GM19397 (cell line): ENCODE data around the gene GGCT.
"Not testable (repeated sequence)": the region's sequence is repeated elsewhere in the genome, so short reads cannot be mapped to it uniquely, and the experiment has no call there.

Source experiments
- ATAC-seq: cut with Tn5 transposase; IDR thresholded peaks from one replicate; pipeline ENCODE4 v1.9.1; 2021; ENCODE audit warnings: mild to moderate bottlenecking, moderate library complexity; ENCODE audit not compliant: unreplicated experiment

GGCT gene

DNA sequence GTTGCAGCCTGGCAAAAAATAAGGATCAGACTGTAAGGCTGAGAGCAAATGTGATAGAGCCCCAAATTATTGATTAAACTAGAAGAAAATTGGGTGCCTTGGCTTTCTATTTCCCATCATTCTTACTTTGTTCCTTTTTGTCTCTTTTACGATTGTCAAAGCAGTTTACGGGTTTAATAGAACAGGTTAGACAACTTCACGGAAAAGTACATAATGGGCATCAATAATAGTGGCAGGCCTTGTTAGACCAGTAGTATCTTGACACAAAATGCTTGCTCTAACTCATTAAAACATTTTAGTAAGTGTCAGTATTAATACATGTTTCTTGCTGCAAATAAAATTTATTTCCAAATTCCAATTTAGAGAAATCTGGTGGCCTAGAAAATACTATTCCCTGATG, 14.5 kb upstream of the GGCT start:
- no peak for ATAC-seq

DNA sequence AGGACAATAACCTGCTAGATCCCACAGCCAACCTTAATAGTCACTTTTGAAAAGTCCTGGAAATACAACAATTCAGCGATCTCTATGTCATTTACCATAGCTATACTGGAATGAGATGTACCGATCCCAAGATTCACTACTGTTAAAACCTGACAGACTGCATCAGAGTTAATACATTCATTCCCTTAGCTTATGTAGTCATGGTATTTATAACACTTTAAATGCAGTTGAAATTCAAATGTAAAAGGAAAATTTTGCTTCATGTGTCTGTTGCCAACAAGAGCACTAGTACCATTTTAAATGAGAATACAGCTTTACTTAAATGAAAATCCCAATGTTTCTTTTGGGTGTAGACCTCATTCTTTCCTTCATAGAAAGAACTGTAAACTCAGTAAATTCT, 11.1 kb upstream of the GGCT start:
- ATAC-seq = no peak

DNA sequence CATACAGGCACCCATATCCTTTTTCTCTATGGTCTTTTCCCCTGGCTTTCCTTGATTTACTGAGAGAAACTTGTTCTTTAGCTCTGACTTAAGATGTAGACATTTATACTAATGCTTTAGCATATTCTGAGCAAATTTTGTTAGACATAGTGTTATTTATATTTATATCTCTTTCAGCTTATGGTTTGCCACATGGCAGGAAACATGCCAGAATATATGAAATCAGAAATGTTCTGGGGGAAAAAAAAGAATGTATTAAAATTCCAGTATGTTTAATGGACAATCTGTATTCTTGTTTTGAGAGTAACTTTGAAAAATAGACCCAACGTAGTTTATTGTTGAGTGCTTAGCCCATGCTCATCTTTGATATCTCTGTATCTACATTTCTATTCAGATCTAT, 10.1 kb upstream of the GGCT start:
- no peak for ATAC-seq

DNA sequence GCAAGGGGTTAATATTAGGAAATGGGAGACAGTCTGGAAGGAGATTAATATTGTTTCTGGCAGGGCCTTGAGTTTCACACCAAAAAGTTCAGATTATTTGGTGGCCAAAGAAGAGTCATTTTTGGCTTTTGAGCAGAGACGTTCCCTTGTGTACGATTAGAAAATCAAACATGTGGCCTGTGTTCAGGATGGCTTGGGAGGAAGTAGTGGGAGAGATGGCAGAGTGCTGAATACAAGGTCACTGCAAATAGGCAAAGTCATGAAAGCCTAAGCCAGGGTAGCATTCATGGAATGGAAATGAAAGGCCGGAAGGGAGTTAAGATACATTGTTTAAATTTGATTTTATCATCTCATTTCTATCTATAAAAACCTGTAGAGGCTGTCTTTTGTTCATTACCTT, 9.5 kb upstream of the GGCT start:
- ATAC-seq = no peak

DNA sequence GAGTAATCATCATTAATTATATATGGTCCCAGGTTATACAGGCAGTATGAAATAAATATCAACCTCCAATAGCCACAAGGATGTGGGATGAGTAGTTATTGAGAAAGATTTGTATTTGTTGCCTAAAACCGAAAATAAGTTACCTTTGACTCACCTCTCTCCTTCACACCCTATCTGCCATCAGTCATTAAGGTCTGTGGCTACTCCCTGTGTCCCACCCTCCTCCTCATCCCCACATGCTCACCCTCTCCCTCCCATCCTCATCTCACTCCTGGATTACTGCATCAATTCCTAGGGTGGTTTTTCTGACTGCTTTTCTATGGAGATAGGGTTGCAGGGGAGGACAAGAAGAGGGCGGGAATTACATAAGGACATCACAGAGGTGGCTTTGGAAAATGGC, 9.1 kb upstream of the GGCT start:
- no peak for ATAC-seq

DNA sequence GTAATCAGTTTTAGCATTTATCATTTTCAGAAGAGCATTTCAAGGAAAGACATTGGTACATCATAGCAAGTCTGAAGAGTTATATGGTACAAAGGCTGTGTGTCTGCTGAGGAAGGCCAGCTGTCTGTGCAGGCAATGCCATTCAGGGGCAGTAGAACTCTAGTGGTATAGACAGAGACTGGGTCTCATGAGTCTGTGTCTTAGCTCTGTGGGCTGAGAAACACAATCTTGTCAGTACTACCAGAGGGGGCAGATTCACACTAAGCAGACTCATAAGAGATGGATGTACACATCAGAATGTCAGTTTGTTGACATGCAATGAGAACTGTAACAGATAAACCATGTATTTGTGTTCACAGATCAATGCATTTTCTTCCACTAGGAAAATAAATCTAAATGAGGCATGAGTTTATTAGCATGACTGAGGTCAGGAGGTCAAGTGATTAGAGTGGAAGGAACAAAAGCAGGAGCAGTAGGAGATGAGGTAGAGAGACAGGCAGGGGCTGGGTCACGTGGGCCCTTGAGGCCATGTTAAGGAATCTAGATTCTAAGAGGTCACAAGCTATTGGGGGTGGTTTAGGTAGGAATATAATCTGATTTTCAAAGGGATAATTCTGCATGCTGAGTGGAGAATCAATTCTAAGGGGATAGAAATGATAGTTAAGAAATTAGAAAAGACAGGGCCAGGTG, 7.5 kb upstream of the GGCT start:
- no peak for ATAC-seq

DNA sequence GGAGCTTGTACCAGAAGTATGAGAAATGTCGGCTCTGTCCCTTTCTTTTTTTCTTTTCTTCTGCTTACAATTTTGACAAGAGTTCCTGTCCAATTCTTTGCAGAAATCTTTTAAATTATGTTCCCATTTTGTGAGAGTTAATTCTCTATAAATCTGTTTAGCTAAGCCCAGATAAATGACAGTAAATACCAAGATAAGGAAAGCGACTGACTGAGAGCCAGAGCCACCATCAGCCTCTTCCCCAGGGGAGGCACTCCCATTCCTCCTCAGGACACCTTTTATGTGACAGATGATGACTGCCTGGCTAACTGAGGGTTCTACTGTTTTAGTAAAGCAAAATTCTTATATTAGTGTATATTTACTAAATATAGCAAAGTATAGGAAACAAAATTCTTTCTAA, 6.9 kb upstream of the GGCT start:
- ATAC-seq = no peak

DNA sequence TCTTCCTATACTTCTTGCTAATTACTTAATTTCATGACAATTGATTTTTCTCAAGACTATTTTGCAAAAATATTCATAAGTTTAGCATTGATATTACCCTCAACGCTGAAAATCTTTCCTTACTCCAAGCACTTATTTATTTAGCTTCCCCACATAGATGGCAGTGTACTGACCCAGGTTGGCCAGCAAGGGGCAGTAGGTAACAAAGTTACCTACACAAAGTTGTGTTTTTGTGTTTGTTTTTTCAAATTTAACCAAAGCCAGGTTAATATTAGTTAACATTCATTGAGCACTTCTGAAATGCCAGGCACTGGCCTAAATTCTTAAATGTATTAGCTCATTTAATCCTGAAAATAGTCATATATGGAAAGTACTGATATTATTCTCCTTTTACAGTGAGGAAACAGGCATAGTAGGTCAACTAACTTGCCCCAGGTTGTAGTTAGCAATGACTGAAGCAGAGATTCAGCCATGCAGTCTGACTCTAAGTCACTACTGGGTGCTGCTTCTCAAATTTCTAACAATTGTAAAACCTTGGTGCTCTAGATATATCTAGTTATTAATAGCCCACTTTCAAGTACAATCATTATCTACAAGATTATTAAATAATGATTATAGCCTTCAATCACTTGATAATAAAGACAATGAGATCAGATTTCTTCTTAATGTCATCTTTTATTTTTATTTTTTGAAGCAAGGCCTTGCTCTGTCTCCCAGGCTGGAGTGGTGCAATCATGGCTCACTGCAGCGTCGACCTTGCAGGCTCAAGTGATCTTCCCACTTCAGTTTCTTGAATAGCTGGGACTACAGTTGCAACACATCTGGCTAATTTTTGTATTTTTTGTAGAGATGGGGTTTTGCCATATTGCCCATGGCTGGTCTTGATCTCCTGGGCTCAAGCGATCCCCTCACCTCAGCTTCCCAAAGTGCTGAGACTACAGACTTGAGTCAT, 5.8 kb upstream of the GGCT start:
- ATAC-seq = no peak

DNA sequence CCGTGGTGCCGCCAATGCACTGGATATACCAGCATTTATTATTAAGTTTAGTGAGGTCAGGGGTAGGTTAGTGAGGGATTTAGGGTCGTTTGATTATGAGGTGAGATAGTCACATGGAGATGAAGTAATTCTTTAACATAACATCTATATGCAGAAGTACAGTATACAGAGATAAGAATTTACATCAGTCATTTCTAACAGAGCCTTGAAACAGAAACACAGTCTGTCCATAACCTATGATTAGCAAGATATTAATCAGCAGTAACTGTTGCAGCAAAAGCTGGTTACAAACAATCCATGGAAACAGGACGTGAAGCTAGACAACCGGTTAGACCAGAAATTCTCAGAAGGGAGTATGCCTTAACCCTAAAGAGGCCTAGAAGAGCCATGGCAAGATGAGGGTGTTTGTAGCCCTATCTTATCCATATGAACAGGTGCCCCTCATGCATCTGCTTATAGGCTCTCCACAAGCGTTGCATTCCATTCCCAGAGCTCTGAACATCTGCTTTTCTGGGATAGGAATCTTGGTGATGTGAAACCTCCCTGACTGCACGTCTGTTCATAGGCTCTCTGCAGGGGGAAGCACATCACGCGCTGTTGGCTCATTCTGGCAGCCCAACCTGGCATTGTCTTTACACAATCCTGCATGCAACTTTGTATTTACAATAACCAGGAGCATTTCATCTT, 4.7 kb upstream of the GGCT start:
- not testable (repeated sequence) for ATAC-seq

DNA sequence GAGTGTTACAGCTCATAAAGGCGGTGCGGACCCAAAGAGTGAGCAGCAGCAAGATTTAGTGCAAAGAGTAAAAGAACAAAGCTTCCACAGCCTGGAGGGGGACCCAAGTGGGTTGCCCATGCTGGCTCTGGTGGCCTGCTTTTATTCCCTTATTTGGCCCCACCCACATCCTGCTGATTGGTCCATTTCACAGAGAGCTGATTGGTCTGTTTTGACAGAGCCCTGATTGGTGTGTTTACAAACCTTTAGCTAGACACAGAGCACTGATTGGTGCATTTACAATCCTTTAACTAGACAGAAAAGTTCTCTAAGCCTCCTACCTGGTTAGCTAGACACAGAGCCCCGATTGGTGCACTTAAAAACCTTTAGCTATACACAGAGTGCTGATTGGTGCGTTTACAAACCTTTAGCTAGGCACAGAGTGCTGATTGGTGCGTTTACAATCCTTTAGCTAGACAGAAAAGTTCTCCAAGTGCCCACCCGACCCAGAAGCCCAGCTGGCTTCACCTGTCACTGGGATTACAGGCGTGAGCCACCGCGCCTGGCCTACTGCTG, 2.8 kb upstream of the GGCT start:
- not testable (repeated sequence) for ATAC-seq

DNA sequence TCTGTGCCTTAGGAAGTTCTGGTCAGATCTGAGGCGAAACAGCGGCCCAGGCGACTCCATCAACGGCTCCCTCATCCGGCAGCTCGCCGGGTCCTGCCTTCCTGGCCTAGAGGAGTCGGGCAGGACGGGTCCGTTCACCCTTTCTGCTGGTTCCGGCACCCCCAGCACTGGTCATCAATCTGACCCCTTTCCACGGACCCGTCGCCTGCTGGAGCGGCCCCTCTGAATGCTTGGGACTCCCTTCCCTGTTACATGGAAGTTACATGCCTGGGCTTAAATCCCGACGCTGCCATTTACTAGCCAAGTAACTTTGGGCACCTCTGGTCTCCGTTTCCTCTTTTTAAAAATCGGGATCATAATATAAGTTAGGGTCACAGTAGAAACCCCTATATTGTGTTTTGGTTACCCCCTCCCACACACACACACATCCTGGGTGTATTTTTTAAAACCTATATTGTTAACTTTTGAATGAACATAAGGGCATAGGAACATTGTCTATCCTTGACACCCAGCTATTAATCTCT, 607 bp upstream of the GGCT start:
- no peak for ATAC-seq

DNA sequence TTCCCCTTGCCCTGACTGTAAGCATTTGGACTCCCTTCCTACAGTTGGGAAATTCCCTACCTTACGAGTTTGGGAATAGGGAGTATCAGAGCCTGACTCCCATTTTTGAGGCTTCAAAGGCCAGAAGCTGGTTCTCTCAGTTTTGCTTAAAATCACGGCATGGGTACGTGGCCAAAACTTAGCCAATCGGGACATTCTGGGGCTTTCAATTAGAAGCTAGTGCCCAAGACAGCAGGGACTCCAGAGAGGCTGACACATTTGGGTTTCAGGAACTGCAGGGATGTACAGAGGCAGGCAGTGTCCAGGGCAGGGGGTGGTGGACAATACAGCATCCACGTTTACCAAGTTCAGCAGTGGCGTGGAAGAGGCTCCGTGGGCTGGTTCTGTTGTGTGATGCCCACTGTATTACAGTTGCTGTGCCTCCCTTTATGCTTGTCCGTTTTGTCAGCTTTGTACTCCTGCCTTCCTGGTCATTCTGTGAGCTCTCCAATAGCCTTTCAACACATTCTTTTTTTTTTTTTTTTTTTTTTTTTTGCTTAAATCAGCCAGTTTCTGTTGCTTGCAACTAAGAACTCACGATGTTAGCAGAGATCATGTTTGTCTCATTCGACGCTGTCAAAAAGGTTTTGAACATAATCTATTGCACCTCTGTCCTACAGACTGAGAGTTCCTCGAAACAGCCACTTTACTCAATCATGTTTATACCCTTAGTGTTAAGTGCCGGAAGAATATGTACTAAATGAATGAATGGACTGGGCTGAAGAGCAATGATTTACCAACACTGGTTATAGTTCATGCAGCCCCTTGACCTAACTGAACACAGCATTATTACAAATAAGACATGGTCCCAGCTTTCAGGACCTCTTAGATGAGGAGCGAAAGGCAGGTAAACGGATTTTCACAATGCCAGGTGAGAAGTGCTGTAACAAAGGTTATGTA, 1.1 kb downstream of the GGCT start:
- ATAC-seq = no peak

DNA sequence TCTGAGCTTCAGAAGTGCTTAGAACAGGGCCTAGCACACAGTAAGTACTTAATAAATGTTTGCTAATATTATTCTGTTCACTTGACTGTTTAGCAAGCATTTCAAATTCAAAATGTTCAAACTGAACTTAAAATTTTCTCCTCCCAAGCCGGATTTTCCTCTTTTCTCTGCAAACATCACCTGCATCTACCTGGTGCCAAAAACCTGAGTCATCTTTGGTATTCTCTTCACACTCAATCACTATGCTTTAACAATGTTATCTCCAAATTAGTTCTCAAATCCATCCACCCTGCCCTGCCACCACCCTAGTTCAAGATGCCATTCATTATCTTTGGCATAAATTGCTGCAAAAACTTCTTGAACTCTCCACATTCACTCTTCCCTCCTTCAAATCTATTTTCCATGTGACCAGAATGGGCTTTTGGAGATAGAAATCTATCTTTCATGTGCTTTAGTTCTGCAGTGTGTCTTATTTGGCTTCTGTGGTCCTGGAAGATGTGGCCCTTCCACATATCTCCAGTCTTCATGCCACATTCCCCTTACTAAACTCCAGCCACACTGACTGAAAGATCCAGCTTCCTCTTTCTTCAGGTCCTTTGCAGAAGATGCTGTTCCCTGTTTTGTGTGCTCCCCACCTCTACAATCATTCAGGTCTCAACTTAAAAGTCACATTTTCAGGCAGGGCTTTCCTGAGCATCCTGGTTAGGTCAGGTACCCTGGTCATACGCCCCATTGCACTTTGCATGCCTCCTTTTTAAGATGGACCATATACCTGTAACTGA, 2.0 kb downstream of the GGCT start:
- no peak for ATAC-seq

DNA sequence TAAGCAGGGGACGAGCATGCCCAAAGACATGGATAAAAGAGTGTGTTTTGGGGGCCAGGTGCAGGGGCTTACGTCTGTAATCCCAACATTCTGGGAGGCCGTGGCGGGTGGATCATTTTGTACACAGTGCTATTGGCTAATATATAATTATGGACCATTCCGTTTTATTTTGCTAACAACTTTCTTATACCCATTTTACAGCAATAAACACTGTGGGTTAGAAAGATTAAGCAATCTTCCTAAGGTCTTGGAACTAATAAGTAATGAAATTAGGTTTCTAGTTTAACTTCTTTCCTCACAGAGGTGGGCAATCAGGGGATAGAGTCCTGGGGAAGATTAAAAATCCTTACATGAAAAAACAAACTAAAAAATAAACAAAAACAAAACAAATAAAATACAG, 3.4 kb downstream of the GGCT start:
- ATAC-seq = no peak

DNA sequence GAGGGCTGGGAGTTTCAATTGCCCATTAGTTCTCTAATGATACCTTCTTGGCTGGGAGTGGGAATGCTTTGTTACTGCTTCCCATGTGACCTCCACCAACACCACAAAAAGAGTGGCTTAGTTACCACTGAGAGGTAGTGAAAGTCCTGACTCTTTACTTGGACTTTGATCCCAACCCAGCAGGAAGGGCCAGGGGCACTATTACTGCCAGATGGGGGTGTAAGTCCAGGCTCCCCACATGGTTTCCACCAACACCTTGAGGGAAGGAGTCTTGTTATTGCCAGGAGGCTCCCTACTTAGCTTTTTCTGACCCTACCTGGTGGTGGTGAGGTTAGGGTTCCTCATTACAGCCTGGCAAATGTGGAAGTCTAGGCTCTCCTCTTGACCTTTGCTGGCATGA, 11.4 kb downstream of the GGCT start:
- no peak for ATAC-seq

DNA sequence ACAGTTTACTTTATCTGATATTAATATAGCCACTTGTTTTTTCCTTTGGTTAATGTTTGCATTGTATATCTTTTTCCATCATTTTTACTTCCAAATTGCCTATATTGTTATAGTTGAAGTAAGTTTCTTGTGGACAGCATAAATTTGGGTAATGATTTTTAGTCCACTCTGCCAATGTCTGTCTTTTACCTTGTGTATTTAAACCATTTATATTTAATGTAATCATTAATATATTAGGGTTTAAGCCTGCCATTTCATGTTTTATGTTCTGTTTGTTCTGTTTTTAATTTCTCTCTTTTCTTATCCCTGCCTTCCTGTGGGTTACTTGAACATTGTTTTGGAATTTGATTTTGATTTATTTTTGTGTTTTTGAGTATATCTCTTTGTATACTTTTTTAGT, 13.2 kb downstream of the GGCT start:
- no peak for ATAC-seq

DNA sequence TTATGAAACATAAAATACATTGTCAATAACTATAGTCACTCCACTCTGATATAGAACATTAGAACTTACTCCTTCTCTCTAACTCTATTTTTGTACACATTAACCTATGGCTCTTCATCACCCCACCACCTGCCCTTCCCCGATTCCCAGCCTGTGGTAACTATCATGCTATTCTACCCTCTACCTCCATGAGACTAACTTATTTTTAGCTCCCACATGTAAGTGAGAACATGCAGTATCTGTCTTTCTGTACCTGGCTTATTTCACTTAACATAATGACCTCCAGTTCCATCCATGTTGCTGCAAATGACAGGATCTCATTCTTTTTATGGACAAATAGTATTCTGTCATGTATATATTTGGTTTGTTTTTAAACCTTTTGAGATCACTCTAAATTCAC, 17.3 kb downstream of the GGCT start:
- no peak for ATAC-seq

DNA sequence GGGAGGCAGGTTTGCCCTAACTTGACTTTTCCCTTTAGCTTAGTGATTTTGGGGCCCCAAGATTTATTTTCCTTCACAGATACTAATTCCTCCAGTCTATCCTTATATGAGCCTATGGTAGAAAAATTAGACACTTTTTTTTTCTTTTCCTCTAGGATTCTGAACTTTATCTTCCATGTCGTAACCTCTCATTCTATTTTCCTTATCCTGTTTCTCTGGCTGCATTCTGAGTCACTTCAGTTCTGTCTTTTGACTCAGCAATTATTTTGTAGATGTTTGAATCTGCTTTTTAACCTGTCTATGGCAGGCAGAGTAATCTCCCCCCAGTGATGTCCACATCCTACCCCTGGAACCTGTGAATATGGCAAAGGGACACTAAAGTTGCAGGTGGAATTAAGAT, 19.0 kb downstream of the GGCT start:
- ATAC-seq = no peak

DNA sequence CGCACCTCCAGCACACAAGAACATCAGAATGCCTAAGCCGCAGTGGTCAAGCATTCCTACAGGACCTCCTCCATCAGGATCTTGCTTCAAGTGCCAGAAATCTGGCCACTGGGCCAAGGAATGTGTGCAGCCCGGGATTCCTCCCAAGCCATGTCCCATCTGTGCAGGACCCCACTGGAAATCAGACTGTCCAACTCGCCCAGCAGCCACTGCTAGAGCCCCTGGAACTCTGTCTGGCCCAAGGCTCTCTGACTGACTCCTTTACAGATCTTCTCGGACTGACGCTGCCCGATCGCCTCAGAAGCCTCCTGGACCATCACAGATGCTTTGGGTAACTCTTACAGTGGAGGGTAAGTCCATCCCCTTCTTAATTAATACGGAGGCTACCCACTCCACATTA, 23.2 kb downstream of the GGCT start:
- not testable (repeated sequence) for ATAC-seq
